ENCODE data around the gene CCDC9.
"Not testable (repeated sequence)": the region's sequence is repeated elsewhere in the genome, so short reads cannot be mapped to it uniquely, and the experiment has no call there.

Gene CCDC9

GRCh38 chr19:47284324-47284899, 28.1 kb downstream of the CCDC9 start:
- Histone ChIP-seq H3K4me3 (ENCODE audit: insufficient read length, low read depth) (no peak overlapping the region), H3K36me3 (ENCODE audit: insufficient read depth, insufficient read length, low read length) (peaks cover 7% of the 10 kb centered on the region), H3K4me1 (ENCODE audit: insufficient read depth, insufficient read length) (peaks cover 3% of the 10 kb centered on the region), H3K9me3 (ENCODE audit: insufficient read depth, low read length) (no peaks in the 10 kb centered on the region), H3K9ac (ENCODE audit: insufficient read length, low read depth) (no peak overlapping the region), H3K27me3 (ENCODE audit: insufficient read depth, insufficient read length) (no peaks in the 10 kb centered on the region)
- TF ChIP-seq YY1 (IDR thresholded peaks at IDR 0.05; ENCODE audit: insufficient read depth, insufficient read length) (no peak), ZNF274 (IDR thresholded peaks at IDR 0.05; ENCODE audit: low read depth, low read length) (no peak), SUZ12 (IDR thresholded peaks at IDR 0.05; ENCODE audit: extremely low read depth, insufficient read depth, insufficient read length) (no peak)
- peak; percentile 28 for DNase-seq (ENCODE audit: low read depth, low spot score)

- no peak for TF ChIP-seq ZNF274 (IDR thresholded peaks at IDR 0.05; ENCODE audit: low read depth, low read length)
- no peak for TF ChIP-seq YY1 (IDR thresholded peaks at IDR 0.05; ENCODE audit: insufficient read depth, insufficient read length)
- no peak for TF ChIP-seq SUZ12 (IDR thresholded peaks at IDR 0.05; ENCODE audit: extremely low read depth, insufficient read depth, insufficient read length)
- H3K9ac ChIP-seq (ENCODE audit: insufficient read length, low read depth), result no peak overlapping the region
- peak; percentile 80 for DNase-seq (ENCODE audit: low read depth, low spot score)
- no peaks in the 10 kb centered on the region for H3K4me1 ChIP-seq (ENCODE audit: insufficient read depth, insufficient read length)
- H3K36me3 ChIP-seq (ENCODE audit: insufficient read depth, insufficient read length, low read length), result peaks cover 5% of the 10 kb centered on the region
- no peak overlapping the region for H3K4me3 ChIP-seq (ENCODE audit: insufficient read length, low read depth)
- no peaks in the 10 kb centered on the region for H3K9me3 ChIP-seq (ENCODE audit: insufficient read depth, low read length)
- H3K27me3 ChIP-seq (ENCODE audit: insufficient read depth, insufficient read length), result no peaks in the 10 kb centered on the region
Measured at GRCh38 chr19:47296036-47296435, 39.7 kb downstream of the CCDC9 start.

GRCh38 chr19:47300867-47301266, 44.5 kb downstream of the CCDC9 start:
- H3K36me3 ChIP-seq (ENCODE audit: insufficient read depth, insufficient read length, low read length); H3K27me3 ChIP-seq (ENCODE audit: insufficient read depth, insufficient read length); H3K4me3 ChIP-seq (ENCODE audit: insufficient read length, low read depth); H3K9ac ChIP-seq (ENCODE audit: insufficient read length, low read depth); H3K4me1 ChIP-seq (ENCODE audit: insufficient read depth, insufficient read length); H3K9me3 ChIP-seq (ENCODE audit: insufficient read depth, low read length); DNase-seq (ENCODE audit: low read depth, low spot score): not testable (repeated sequence)

- H3K36me3 ChIP-seq (ENCODE audit: insufficient read depth, insufficient read length, low read length), result no peaks in the 10 kb centered on the region
- no peak overlapping the region for H3K4me3 ChIP-seq (ENCODE audit: insufficient read length, low read depth)
- DNase-seq (ENCODE audit: low read depth, low spot score), result no peak
- no peaks in the 10 kb centered on the region for H3K4me1 ChIP-seq (ENCODE audit: insufficient read depth, insufficient read length)
- TF ChIP-seq ZNF274 (IDR thresholded peaks at IDR 0.05; ENCODE audit: low read depth, low read length) (no peak), SUZ12 (IDR thresholded peaks at IDR 0.05; ENCODE audit: extremely low read depth, insufficient read depth, insufficient read length) (no peak), YY1 (IDR thresholded peaks at IDR 0.05; ENCODE audit: insufficient read depth, insufficient read length) (no peak)
- H3K27me3 ChIP-seq (ENCODE audit: insufficient read depth, insufficient read length), result no peaks in the 10 kb centered on the region
- H3K9ac ChIP-seq (ENCODE audit: insufficient read length, low read depth), result no peak overlapping the region
- no peaks in the 10 kb centered on the region for H3K9me3 ChIP-seq (ENCODE audit: insufficient read depth, low read length)
Measured at GRCh38 chr19:47302249-47302648, 45.9 kb downstream of the CCDC9 start.

- Histone ChIP-seq H3K9me3 (ENCODE audit: insufficient read depth, low read length) (no peaks in the 10 kb centered on the region), H3K4me3 (ENCODE audit: insufficient read length, low read depth) (no peak overlapping the region), H3K4me1 (ENCODE audit: insufficient read depth, insufficient read length) (no peaks in the 10 kb centered on the region), H3K27me3 (ENCODE audit: insufficient read depth, insufficient read length) (no peaks in the 10 kb centered on the region), H3K9ac (ENCODE audit: insufficient read length, low read depth) (no peak overlapping the region), H3K36me3 (ENCODE audit: insufficient read depth, insufficient read length, low read length) (no peaks in the 10 kb centered on the region)
- DNase-seq (ENCODE audit: low read depth, low spot score), result no peak
- TF ChIP-seq YY1 (IDR thresholded peaks at IDR 0.05; ENCODE audit: insufficient read depth, insufficient read length), result no peak
- TF ChIP-seq SUZ12 (IDR thresholded peaks at IDR 0.05; ENCODE audit: extremely low read depth, insufficient read depth, insufficient read length), result no peak
- TF ChIP-seq ZNF274 (IDR thresholded peaks at IDR 0.05; ENCODE audit: low read depth, low read length), result no peak
Measured at GRCh38 chr19:47303966-47304365, 47.6 kb downstream of the CCDC9 start.

GRCh38 chr19:47305309-47305751, 49.0 kb downstream of the CCDC9 start:
- no peak overlapping the region for H3K4me3 ChIP-seq (ENCODE audit: insufficient read length, low read depth)
- H3K9me3 ChIP-seq (ENCODE audit: insufficient read depth, low read length), result no peaks in the 10 kb centered on the region
- DNase-seq (ENCODE audit: low read depth, low spot score), result peak; percentile 58
- no peaks in the 10 kb centered on the region for H3K36me3 ChIP-seq (ENCODE audit: insufficient read depth, insufficient read length, low read length)
- H3K9ac ChIP-seq (ENCODE audit: insufficient read length, low read depth), result no peak overlapping the region
- no peaks in the 10 kb centered on the region for H3K27me3 ChIP-seq (ENCODE audit: insufficient read depth, insufficient read length)
- no peaks in the 10 kb centered on the region for H3K4me1 ChIP-seq (ENCODE audit: insufficient read depth, insufficient read length)
- no peak for TF ChIP-seq YY1 (IDR thresholded peaks at IDR 0.05; ENCODE audit: insufficient read depth, insufficient read length)
- no peak for TF ChIP-seq SUZ12 (IDR thresholded peaks at IDR 0.05; ENCODE audit: extremely low read depth, insufficient read depth, insufficient read length)
- no peak for TF ChIP-seq ZNF274 (IDR thresholded peaks at IDR 0.05; ENCODE audit: low read depth, low read length)

GRCh38 chr19:47306303-47306702, 50.0 kb downstream of the CCDC9 start:
- H3K4me3 ChIP-seq (ENCODE audit: insufficient read length, low read depth), result no peak overlapping the region
- TF ChIP-seq SUZ12 (IDR thresholded peaks at IDR 0.05; ENCODE audit: extremely low read depth, insufficient read depth, insufficient read length) (no peak), YY1 (IDR thresholded peaks at IDR 0.05; ENCODE audit: insufficient read depth, insufficient read length) (no peak), ZNF274 (IDR thresholded peaks at IDR 0.05; ENCODE audit: low read depth, low read length) (no peak)
- H3K4me1 ChIP-seq (ENCODE audit: insufficient read depth, insufficient read length), result no peaks in the 10 kb centered on the region
- no peaks in the 10 kb centered on the region for H3K36me3 ChIP-seq (ENCODE audit: insufficient read depth, insufficient read length, low read length)
- H3K9me3 ChIP-seq (ENCODE audit: insufficient read depth, low read length), result no peaks in the 10 kb centered on the region
- no peak overlapping the region for H3K9ac ChIP-seq (ENCODE audit: insufficient read length, low read depth)
- H3K27me3 ChIP-seq (ENCODE audit: insufficient read depth, insufficient read length), result no peaks in the 10 kb centered on the region
- no peak for DNase-seq (ENCODE audit: low read depth, low spot score)
